DOHH2 (cell line): Measurements from ENCODE around the gene ZNF764.
A peak's percentile ranks its signal among the peaks of the same experiment; 100 is the strongest.

Experiments
- H3F3A ChIP-seq: fragments of 200-600 bp; sonication (generic), shearing (Covaris generic); 2 replicates; pipeline ENCODE4 v1.6.0; 2016; ENCODE audit warnings: antibody characterized with exemption, mild to moderate bottlenecking; ENCODE audit not compliant: control insufficient read depth, insufficient read depth
- H3K27ac ChIP-seq: fragments of 200-600 bp; sonication (generic); 2 replicates; pipeline ENCODE4 v1.5.1; 2014; ENCODE audit warnings: low read depth, mild to moderate bottlenecking, low read length, moderate library complexity
- H3K27me3 ChIP-seq: fragments of 200-600 bp; sonication (generic); 2 replicates; pipeline ENCODE4 v1.6.1; 2014; ENCODE audit warnings: mild to moderate bottlenecking, low read length, mixed read lengths; ENCODE audit not compliant: control insufficient read depth
- H3K36me3 ChIP-seq: fragments of 200-600 bp; sonication (generic); 2 replicates; pipeline ENCODE4 v1.6.1; 2014; ENCODE audit warnings: mild to moderate bottlenecking, low read length, moderate library complexity, mixed read lengths; ENCODE audit not compliant: control insufficient read depth
- H3K4me1 ChIP-seq: fragments of 200-600 bp; sonication (generic); 2 replicates; pipeline ENCODE4 v1.6.1; 2014; ENCODE audit warnings: mild to moderate bottlenecking, low read length, mixed read lengths; ENCODE audit not compliant: control insufficient read depth
- H3K4me2 ChIP-seq: fragments of 200-600 bp; sonication (generic); 2 replicates; pipeline ENCODE4 v1.6.0; 2014; ENCODE audit warnings: mild to moderate bottlenecking, low read length, moderate library complexity
- H3K4me3 ChIP-seq: fragments of 200-600 bp; sonication (generic); 2 replicates; pipeline ENCODE4 v1.5.1; 2014; ENCODE audit warnings: mild to moderate bottlenecking, low read length, mixed read lengths
- H3K79me2 ChIP-seq: fragments of 200-600 bp; sonication (generic); 2 replicates; pipeline ENCODE4 v1.6.1; 2014; ENCODE audit warnings: mild to moderate bottlenecking, low read length, mixed read lengths; ENCODE audit not compliant: control insufficient read depth
- H3K9me2 ChIP-seq: fragments of 200-600 bp; sonication (generic); replicated peaks from 2 replicates; pipeline ENCODE4 v1.6.1; 2014; ENCODE audit warnings: mild to moderate bottlenecking, low read length, mixed read lengths; ENCODE audit not compliant: control insufficient read depth
- H3K9me3 ChIP-seq: fragments of 200-600 bp; sonication (generic); 2 replicates; pipeline ENCODE4 v1.6.1; 2014; ENCODE audit warnings: antibody characterized with exemption, low read length, mixed read lengths; ENCODE audit not compliant: control insufficient read depth, insufficient read depth
- H4K20me1 ChIP-seq: fragments of 200-600 bp; sonication (generic); 2 replicates; pipeline ENCODE4 v1.6.0; 2014; ENCODE audit warnings: low read depth, mild to moderate bottlenecking, antibody characterized with exemption, low read length, moderate library complexity; ENCODE audit not compliant: control insufficient read depth, insufficient read depth
- CTCF ChIP-seq: fragments of 200-600 bp; sonication (generic); IDR thresholded peaks from one replicate; pipeline ENCODE4 v1.5.1; 2014; ENCODE audit warnings: antibody characterized with exemption, mild to moderate bottlenecking, low read depth, low read length; ENCODE audit not compliant: poor library complexity, severe bottlenecking
- EZH2phosphoT487 ChIP-seq: fragments of 200-600 bp; sonication (generic); IDR thresholded peaks from 2 replicates; pipeline ENCODE4 v1.6.1; 2017; ENCODE audit warnings: borderline replicate concordance, mild to moderate bottlenecking, antibody characterized with exemption, low read length, moderate library complexity, mixed read lengths

The ZNF764 gene

GRCh38 chr16:30557957-30558788 is at the start of gene ZNF764:
ZNF764 (minus strand) TSS chr16:30558374; CDS start chr16:30558182, 192 bp downstream.
- Histone ChIP-seq H3F3A (0 out of 2 replicates have a peak, but pooled peaks cover 6% of the 10 kb centered on the region), H3K4me3 (peak within 1 kb of the TSS; percentile 97), H3K4me2 (peak within 1 kb of the TSS; percentile 84), H3K9me2 (no peaks in the 10 kb centered on the region), H4K20me1 (no peaks in the 10 kb centered on the region), H3K27me3 (no peaks in the 10 kb centered on the region), H3K9me3 (no peaks in the 10 kb centered on the region), H3K36me3 (peaks cover 33% of the 10 kb centered on the region), H3K79me2 (peaks cover 48% of the 10 kb centered on the region), H3K4me1 (peaks cover 27% of the 10 kb centered on the region), H3K27ac (peak within 1 kb of the TSS; percentile 82)
- TF ChIP-seq CTCF: peak; percentile 43
- TF ChIP-seq EZH2phosphoT487: no peak

GRCh38 chr16:30606004-30606403 is 47.8 kb upstream of the ZNF764 start:
- peaks cover 17% of the 10 kb centered on the region for H3K4me1 ChIP-seq
- H3K79me2 ChIP-seq: peaks cover 27% of the 10 kb centered on the region
- H3K4me3 ChIP-seq: no peak overlapping the region
- no peak for TF ChIP-seq CTCF
- no peak for TF ChIP-seq EZH2phosphoT487
- H3K27me3 ChIP-seq: no peaks in the 10 kb centered on the region
- H4K20me1 ChIP-seq: no peaks in the 10 kb centered on the region
- H3K9me3 ChIP-seq: no peaks in the 10 kb centered on the region
- H3K36me3 ChIP-seq: peaks cover 71% of the 10 kb centered on the region
- H3K27ac ChIP-seq: no peak overlapping the region
- no peaks in the 10 kb centered on the region for H3K9me2 ChIP-seq
- H3K4me2 ChIP-seq: no peak overlapping the region
- peaks cover 6% of the 10 kb centered on the region; the same call in 1 of the 2 replicates for H3F3A ChIP-seq

- H3K4me2 ChIP-seq: no peak overlapping the region
- H3K36me3 ChIP-seq: peaks cover 71% of the 10 kb centered on the region
- H3K9me2 ChIP-seq: no peaks in the 10 kb centered on the region
- no peak overlapping the region for H3K4me3 ChIP-seq
- TF ChIP-seq CTCF (no peak), EZH2phosphoT487 (no peak)
- no peaks in the 10 kb centered on the region for H3K9me3 ChIP-seq
- no peaks in the 10 kb centered on the region for H4K20me1 ChIP-seq
- peaks cover 27% of the 10 kb centered on the region for H3K79me2 ChIP-seq
- peaks cover 15% of the 10 kb centered on the region for H3K4me1 ChIP-seq
- peaks cover 6% of the 10 kb centered on the region; the same call in 1 of the 2 replicates for H3F3A ChIP-seq
- no peak overlapping the region for H3K27ac ChIP-seq
- no peaks in the 10 kb centered on the region for H3K27me3 ChIP-seq
Observed at GRCh38 chr16:30605158-30605557, 47.0 kb upstream of the ZNF764 start.
